NB4 (cell line): Measurements from ENCODE around the gene IL36G.

Experiments used
- DNase-seq: peaks from one replicate; pipeline ENCODE4 v3.0.0; 2010; ENCODE audit warnings: low read depth
- H3K4me3 ChIP-seq: one replicate; pipeline ENCODE4 v1.5.1; 2011; ENCODE audit warnings: mild to moderate bottlenecking, low read depth, low read length, moderate library complexity
- MAX ChIP-seq: IDR thresholded peaks from 2 replicates; pipeline ENCODE4 v1.6.1; 2011; ENCODE audit warnings: low read depth, low read length
- MYC ChIP-seq: IDR thresholded peaks from 2 replicates; pipeline ENCODE4 v1.6.1; 2011; ENCODE audit warnings: low read depth, low read length
- POLR2A ChIP-seq: IDR thresholded peaks from 2 replicates; pipeline ENCODE4 v1.6.1; 2011; ENCODE audit warnings: mild to moderate bottlenecking; ENCODE audit not compliant: insufficient read length; ENCODE audit errors: extremely low read depth
- TF ChIP-seq, protein P1 (sequence below): IDR thresholded peaks from one replicate; pipeline ENCODE4 v1.5.1; 2012; ENCODE audit warnings: low read depth, low read length

IL36G gene

DNA sequence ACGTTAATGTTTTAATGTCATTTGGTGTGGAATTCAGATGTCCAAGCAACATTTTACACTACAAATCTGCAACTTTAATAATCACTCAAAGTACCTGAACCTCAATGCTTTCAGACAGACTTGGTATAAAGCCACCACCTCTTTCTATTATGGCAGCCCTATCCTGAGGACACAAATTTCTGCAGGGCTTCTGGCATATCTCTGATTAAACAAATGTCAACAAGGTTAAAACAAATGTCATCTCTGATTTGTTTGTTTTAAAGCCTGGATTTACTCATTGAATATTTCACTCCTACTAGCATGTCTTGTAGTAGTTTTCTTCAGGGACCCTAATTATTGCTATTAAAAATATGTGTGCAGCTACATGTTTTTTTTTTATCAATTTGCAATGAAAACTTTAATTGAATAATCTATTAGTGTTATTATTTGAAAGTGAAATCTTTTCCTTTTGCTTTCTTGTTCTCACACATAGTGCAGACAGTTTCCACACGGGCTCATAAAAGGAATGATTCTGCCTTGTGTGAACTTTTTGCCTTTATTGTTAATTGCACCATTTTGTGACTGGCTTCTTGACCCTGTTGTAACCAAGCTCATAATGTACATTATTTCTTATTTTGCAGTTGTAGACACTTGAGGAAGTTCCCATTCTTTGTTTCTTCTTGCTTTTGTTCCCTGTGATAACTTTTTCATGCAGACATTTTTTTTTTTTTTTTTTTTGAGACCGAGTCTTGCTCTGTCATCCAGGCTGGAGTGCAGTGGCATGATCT lies 36.8 kb upstream of the IL36G start:
- no peak for TF ChIP-seq MAX
- no peak for TF ChIP-seq MYC
- TF ChIP-seq, protein P1, sequence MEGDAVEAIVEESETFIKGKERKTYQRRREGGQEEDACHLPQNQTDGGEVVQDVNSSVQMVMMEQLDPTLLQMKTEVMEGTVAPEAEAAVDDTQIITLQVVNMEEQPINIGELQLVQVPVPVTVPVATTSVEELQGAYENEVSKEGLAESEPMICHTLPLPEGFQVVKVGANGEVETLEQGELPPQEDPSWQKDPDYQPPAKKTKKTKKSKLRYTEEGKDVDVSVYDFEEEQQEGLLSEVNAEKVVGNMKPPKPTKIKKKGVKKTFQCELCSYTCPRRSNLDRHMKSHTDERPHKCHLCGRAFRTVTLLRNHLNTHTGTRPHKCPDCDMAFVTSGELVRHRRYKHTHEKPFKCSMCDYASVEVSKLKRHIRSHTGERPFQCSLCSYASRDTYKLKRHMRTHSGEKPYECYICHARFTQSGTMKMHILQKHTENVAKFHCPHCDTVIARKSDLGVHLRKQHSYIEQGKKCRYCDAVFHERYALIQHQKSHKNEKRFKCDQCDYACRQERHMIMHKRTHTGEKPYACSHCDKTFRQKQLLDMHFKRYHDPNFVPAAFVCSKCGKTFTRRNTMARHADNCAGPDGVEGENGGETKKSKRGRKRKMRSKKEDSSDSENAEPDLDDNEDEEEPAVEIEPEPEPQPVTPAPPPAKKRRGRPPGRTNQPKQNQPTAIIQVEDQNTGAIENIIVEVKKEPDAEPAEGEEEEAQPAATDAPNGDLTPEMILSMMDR, result no peak
- TF ChIP-seq POLR2A, result no peak
- DNase-seq, result no peak
- no peak overlapping the region for H3K4me3 ChIP-seq

GRCh38 chr2:112941753-112942653 lies 35.8 kb upstream of the IL36G start:
- TF ChIP-seq POLR2A (no peak), MAX (peak; percentile 63; the same call in 1 of the 2 replicates), MYC (peak; percentile 58)
- TF ChIP-seq, protein P1, result peak; percentile 97
- no peak overlapping the region for H3K4me3 ChIP-seq
- DNase-seq, result peak; percentile 81

- no peak for DNase-seq
- no peak overlapping the region for H3K4me3 ChIP-seq
- TF ChIP-seq, protein P1, result no peak
- TF ChIP-seq POLR2A, result no peak
- no peak for TF ChIP-seq MAX
- no peak for TF ChIP-seq MYC
Observed at GRCh38 chr2:112942654-112943002, 35.2 kb upstream of the IL36G start.

DNA sequence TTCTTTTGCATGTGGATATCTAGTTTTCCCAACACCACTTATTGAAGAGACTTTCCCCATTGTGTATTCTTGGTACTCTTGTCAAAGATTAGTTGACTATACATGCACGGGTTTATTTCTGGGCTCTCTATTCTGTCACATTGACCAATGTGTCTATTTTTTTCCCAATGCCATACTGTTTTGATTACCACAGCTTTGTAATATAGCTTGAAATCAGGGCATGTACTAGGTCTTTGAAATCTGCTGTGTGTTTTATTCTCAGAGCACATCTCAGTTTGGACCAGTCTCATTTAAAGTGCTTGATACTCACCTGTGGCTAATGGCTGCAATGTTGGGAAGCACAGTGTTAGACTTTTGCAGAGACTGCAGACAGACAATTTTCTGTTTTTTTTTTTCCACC lies 32.8 kb upstream of the IL36G start:
- no peak for DNase-seq
- TF ChIP-seq MAX (no peak), MYC (no peak), POLR2A (no peak)

DNA sequence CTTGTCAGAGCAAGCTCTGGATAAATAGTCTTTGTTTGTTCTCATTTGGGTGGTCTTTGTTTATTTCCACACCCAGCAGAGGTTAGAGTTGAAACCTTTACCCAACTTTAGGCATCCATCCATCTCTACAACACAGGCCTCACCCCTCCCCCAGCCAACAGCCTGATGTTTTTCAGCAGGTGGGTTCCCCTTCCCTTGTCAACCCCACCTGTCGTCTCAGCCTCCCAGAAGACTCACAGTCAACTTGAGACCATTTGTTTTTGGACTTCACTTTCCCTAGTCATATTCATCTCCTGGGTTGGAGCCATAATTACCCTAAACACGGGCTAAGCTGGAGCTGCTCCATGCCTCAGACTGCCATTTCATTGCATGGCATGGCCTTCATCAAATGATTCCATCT lies 31.7 kb upstream of the IL36G start:
- TF ChIP-seq, protein P1, result no peak
- no peak for TF ChIP-seq POLR2A
- no peak for TF ChIP-seq MYC
- TF ChIP-seq MAX, result no peak
- DNase-seq, result no peak
- H3K4me3 ChIP-seq, result no peak overlapping the region

More for the DNA sequence above, 32.8 kb upstream of the IL36G start:
- H3K4me3 ChIP-seq, result no peak overlapping the region

DNA sequence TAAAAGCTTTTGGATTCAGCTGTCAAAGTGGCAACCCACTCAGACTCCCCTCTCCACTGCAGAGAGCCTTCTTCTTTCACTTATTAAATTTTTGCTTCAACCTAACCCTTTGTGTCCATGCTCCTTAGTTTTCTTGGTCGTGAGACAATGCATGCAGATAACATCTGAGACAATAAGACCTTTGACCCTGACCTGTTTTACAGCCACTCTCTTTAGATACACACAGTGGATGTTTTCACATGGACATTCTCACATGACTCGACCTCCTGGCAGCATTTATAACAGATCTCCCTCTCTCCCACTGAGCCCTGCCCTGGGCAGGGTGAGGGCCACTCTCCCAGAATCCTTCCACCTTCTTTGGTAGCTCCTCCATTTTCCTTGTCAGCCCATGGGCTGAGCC lies 30.4 kb upstream of the IL36G start:
- TF ChIP-seq, protein P1, result no peak
- TF ChIP-seq POLR2A (no peak), MYC (no peak), MAX (no peak)
- no peak overlapping the region for H3K4me3 ChIP-seq
- no peak for DNase-seq
